Measurements from ENCODE around the gene KIAA0753. TPM values are rescaled to one million over a fixed set of nuclear protein-coding genes. Genes with fewer than 3 reads are reported as not detected.
A peak's percentile ranks its signal among the peaks of the same experiment; 100 is the strongest.

The KIAA0753 gene
- total RNA-seq, 1 experiment from 2014 or later: 18.3 TPM

DNA sequence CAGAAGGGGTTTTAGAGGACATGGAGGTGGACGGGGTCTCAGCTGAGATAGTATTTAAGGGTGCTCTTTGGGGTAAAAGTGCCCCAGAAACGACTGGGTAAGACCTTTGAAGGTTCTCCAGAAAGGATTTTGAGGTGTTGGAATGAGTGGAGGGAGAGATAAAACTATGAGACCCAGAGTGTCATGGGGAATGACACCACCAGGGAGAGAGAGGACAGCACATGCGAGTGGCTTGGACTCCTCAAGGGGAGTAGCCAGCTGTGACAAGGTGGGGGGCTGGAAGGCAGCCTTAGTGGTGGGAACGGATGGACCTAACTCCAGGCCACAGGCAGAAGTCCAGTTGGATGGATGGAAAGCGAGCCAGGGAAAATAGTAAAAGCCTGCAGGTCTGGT is 64.9 kb downstream of the KIAA0753 start:
- H2AFZ ChIP-seq (ENCODE audit: low read depth, low read length, poor library complexity, severe bottlenecking): no peak overlapping the region
- BruUV-seq (replicated peaks): no TSS peak
- no peaks in the 10 kb centered on the region for H3K36me3 ChIP-seq (ENCODE audit: control insufficient read depth in 1 of 2, insufficient read depth in 2 of 2, low read length in 2 of 2)
- POLR2A ChIA-PET: no interaction called here
- H3K27ac ChIP-seq (ENCODE audit: low read depth, low read length): no peak overlapping the region
- peak overlapping the region; percentile 21; the same call in 1 of the 2 replicates for H3K4me2 ChIP-seq (ENCODE audit: low read length)
- H3K9ac ChIP-seq (ENCODE audit: low read length): no peak overlapping the region
- H3K9me3 ChIP-seq (ENCODE audit: control insufficient read depth in 1 of 2, insufficient read depth in 1 of 2, low read depth in 1 of 2, low read length in 2 of 2): no peaks in the 10 kb centered on the region
- ATAC-seq (no peak), DNase-seq (ENCODE audit: low read depth, low spot score) (no peak)
- TF ChIP-seq, protein P1, sequence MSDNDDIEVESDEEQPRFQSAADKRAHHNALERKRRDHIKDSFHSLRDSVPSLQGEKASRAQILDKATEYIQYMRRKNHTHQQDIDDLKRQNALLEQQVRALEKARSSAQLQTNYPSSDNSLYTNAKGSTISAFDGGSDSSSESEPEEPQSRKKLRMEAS (IDR thresholded peaks at IDR 0.05): no peak
- TF ChIP-seq POLR2A (IDR thresholded peaks at IDR 0.05; ENCODE audit: borderline replicate concordance, extremely low read depth, insufficient read depth, insufficient read length): no peak
- TF ChIP-seq, protein P2, sequence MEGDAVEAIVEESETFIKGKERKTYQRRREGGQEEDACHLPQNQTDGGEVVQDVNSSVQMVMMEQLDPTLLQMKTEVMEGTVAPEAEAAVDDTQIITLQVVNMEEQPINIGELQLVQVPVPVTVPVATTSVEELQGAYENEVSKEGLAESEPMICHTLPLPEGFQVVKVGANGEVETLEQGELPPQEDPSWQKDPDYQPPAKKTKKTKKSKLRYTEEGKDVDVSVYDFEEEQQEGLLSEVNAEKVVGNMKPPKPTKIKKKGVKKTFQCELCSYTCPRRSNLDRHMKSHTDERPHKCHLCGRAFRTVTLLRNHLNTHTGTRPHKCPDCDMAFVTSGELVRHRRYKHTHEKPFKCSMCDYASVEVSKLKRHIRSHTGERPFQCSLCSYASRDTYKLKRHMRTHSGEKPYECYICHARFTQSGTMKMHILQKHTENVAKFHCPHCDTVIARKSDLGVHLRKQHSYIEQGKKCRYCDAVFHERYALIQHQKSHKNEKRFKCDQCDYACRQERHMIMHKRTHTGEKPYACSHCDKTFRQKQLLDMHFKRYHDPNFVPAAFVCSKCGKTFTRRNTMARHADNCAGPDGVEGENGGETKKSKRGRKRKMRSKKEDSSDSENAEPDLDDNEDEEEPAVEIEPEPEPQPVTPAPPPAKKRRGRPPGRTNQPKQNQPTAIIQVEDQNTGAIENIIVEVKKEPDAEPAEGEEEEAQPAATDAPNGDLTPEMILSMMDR (IDR thresholded peaks at IDR 0.05 in 2 of 3, conservative IDR thresholded peaks at IDR 0.05 in 1 of 3; ENCODE audit: borderline replicate concordance in 1 of 3, insufficient read depth in 1 of 3, low read depth in 2 of 3, low read length in 2 of 3): no peak
- TF ChIP-seq POLR2AphosphoS5 (IDR thresholded peaks at IDR 0.05; ENCODE audit: low read depth, low read length): no peak
- no peak for TF ChIP-seq SRF (IDR thresholded peaks at IDR 0.05; ENCODE audit: low read depth)
- TF ChIP-seq, protein P3, sequence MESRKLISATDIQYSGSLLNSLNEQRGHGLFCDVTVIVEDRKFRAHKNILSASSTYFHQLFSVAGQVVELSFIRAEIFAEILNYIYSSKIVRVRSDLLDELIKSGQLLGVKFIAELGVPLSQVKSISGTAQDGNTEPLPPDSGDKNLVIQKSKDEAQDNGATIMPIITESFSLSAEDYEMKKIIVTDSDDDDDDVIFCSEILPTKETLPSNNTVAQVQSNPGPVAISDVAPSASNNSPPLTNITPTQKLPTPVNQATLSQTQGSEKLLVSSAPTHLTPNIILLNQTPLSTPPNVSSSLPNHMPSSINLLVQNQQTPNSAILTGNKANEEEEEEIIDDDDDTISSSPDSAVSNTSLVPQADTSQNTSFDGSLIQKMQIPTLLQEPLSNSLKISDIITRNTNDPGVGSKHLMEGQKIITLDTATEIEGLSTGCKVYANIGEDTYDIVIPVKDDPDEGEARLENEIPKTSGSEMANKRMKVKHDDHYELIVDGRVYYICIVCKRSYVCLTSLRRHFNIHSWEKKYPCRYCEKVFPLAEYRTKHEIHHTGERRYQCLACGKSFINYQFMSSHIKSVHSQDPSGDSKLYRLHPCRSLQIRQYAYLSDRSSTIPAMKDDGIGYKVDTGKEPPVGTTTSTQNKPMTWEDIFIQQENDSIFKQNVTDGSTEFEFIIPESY (IDR thresholded peaks at IDR 0.05; ENCODE audit: extremely low read depth, insufficient replicate concordance, low read length): no peak
- TF ChIP-seq YY1 (IDR thresholded peaks at IDR 0.05; ENCODE audit: extremely low read depth, insufficient replicate concordance, low read depth, low read length): no peak
- TF ChIP-seq ZNF274 (IDR thresholded peaks at IDR 0.05; ENCODE audit: low read depth, low read length): no peak
- no peak for TF ChIP-seq JUND (IDR thresholded peaks at IDR 0.05)
- TF ChIP-seq, protein P4, sequence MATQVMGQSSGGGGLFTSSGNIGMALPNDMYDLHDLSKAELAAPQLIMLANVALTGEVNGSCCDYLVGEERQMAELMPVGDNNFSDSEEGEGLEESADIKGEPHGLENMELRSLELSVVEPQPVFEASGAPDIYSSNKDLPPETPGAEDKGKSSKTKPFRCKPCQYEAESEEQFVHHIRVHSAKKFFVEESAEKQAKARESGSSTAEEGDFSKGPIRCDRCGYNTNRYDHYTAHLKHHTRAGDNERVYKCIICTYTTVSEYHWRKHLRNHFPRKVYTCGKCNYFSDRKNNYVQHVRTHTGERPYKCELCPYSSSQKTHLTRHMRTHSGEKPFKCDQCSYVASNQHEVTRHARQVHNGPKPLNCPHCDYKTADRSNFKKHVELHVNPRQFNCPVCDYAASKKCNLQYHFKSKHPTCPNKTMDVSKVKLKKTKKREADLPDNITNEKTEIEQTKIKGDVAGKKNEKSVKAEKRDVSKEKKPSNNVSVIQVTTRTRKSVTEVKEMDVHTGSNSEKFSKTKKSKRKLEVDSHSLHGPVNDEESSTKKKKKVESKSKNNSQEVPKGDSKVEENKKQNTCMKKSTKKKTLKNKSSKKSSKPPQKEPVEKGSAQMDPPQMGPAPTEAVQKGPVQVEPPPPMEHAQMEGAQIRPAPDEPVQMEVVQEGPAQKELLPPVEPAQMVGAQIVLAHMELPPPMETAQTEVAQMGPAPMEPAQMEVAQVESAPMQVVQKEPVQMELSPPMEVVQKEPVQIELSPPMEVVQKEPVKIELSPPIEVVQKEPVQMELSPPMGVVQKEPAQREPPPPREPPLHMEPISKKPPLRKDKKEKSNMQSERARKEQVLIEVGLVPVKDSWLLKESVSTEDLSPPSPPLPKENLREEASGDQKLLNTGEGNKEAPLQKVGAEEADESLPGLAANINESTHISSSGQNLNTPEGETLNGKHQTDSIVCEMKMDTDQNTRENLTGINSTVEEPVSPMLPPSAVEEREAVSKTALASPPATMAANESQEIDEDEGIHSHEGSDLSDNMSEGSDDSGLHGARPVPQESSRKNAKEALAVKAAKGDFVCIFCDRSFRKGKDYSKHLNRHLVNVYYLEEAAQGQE (IDR thresholded peaks at IDR 0.05; ENCODE audit: low read depth): no peak
- no peak for TF ChIP-seq EZH2phosphoT487 (IDR thresholded peaks at IDR 0.05; ENCODE audit: borderline replicate concordance)
- TF ChIP-seq EGR1 (IDR thresholded peaks at IDR 0.05; ENCODE audit: low read depth): no peak
- TF ChIP-seq CEBPB (IDR thresholded peaks at IDR 0.05; ENCODE audit: low read depth): no peak
- no peak for TF ChIP-seq TCF7L2 (IDR thresholded peaks at IDR 0.05; ENCODE audit: borderline replicate concordance, extremely low read depth, insufficient read depth, insufficient read length)
- TF ChIP-seq, protein P5, sequence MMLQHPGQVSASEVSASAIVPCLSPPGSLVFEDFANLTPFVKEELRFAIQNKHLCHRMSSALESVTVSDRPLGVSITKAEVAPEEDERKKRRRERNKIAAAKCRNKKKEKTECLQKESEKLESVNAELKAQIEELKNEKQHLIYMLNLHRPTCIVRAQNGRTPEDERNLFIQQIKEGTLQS (IDR thresholded peaks at IDR 0.05): no peak
- no peak for TF ChIP-seq RAD21 (IDR thresholded peaks at IDR 0.05; ENCODE audit: low read depth)
- TF ChIP-seq SP1 (IDR thresholded peaks at IDR 0.05; ENCODE audit: low read depth): no peak
- TF ChIP-seq EZH2 (IDR thresholded peaks at IDR 0.05): no peak
- no peak for TF ChIP-seq FOSL1 (IDR thresholded peaks at IDR 0.05; ENCODE audit: low read depth)
- TF ChIP-seq CBX3 (IDR thresholded peaks at IDR 0.05; ENCODE audit: low read depth): no peak
- H3K79me2 ChIP-seq (ENCODE audit: insufficient read depth, low read length): no peaks in the 10 kb centered on the region
- no peaks in the 10 kb centered on the region for H4K20me1 ChIP-seq (ENCODE audit: insufficient read depth)
- H3K27me3 ChIP-seq (ENCODE audit: insufficient read depth, low read length): no peaks in the 10 kb centered on the region
- H3K9me2 ChIP-seq (ENCODE audit: insufficient read depth): no peaks in the 10 kb centered on the region
- RAD21 ChIA-PET (ENCODE audit: low non-redundant PET in 1 of 2, low total read pairs in 2 of 2, uncharacterized antibody in 2 of 2, unreplicated experiment in 2 of 2): no interaction called here
- H3K4me1 ChIP-seq (ENCODE audit: control insufficient read depth in 1 of 2, insufficient read depth in 2 of 2, low read length in 2 of 2): peaks cover 0 to 25% of the 10 kb centered on the region in 2 experiments; a peak in 3 of 4 replicates
- CTCF ChIA-PET: interaction anchor here (0.9 kb wide), 1 partner anchor 103 kb away, joined by 3 read pairs; no protein-coding TSS in a partner anchor
- H3K4me3 ChIP-seq (replicated peaks in 1 of 2; ENCODE audit: low read depth in 1 of 2, low read length in 2 of 2): no peak overlapping the region
- intact Hi-C loops (cut with micrococcal nuclease): no loop called here
